Lower leg skin (tissue), 3 donors: ENCODE data around the gene KCNQ4.

Source experiments
- CTCF ChIP-seq, 3 donors: fragments of 450-650 bp; IDR thresholded peaks; one replicate each; pipeline ENCODE4 v1.5.1; 2016; ENCODE audit warnings: antibody characterized with exemption in 3 of 3, mild to moderate bottlenecking in 3 of 3, moderate library complexity in 2 of 3
- POLR2A ChIP-seq, 2 donors: fragments of 450-650 bp; IDR thresholded peaks; one replicate each; pipeline ENCODE4 v1.6.1; 2016 to 2017; ENCODE audit warnings: antibody characterized with exemption in 2 of 2, mild to moderate bottlenecking in 1 of 2, moderate library complexity in 1 of 2

- no peak for TF ChIP-seq CTCF (IDR thresholded peaks at IDR 0.05)
- TF ChIP-seq POLR2A (IDR thresholded peaks at IDR 0.05): no peak
Measured at GRCh38 chr1:40810927-40811326, 27.3 kb downstream of the KCNQ4 start.
